ENCODE data around the gene TMEM207.

DNA sequence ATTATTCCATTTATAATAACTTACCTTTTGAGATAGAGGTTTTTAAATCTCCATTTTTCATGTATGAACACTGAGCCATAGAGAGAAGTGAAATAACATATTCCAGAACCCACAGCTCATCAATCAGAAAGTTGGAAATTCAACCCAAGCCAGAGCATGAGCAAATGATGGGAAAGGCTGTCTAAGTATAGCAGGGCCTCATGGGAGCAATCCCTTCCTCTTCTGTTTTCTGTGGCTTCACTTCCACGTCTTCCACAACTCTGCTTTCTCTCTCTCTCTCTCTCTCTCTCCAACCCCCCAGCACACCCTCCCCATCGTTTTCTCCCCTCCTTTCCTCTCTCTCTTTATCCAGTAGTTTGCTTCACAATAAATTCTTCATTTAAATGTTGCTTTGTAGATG, 49.4 kb upstream of the TMEM207 start:
- TF ChIP-seq EZH2 (IDR thresholded peaks at IDR 0.05) (no peak), FOXP2 (optimal IDR thresholded peaks at IDR 0.05; ENCODE audit: control extremely low read depth, extremely low read length, insufficient read depth) (no peak)

Data from SK-N-MC (cell line).